Activated CD8-positive, alpha-beta memory T cell treated with anti-CD3 and anti-CD28 coated beads, Interleukin-2, amount 50 U/mL, for 48 hours (primary cell): ENCODE data around the gene CXorf58.
"Not testable (repeated sequence)": the region's sequence is repeated elsewhere in the genome, so short reads cannot be mapped to it uniquely, and the experiment has no call there.

Experiments
- DNase-seq: peaks from one replicate; pipeline ENCODE4 v3.0.0-alpha.2; 2020

The CXorf58 gene, protein sequence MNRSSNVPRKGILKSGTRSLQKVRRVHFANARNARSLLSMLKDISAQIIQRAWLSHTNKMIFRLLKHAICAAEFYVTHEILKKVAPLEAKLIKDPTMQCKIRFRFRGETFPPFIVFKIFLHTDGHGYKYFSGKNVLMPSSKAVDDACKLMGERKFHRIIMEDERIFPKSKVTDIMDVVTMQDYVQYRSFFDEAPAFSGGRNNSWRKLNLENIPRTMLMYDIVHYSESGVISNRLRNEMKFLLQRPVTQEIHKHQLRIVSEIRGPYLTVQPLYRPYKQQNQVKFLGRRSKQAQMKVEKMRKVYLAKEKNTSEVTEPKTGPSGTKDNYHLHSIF

GRCh38 chrX:23907498-23908218 lies at the start of gene CXorf58, which contains the start of gene APOO:
CXorf58 (plus strand) TSS chrX:23908006; CDS start chrX:23910303, 2,297 bp downstream.
APOO (minus strand) TSS chrX:23907938; CDS start chrX:23907702, 236 bp downstream.
- peak; percentile 90 for DNase-seq

- DNase-seq = not testable (repeated sequence)
These were observed 48.6 kb upstream of the CXorf58 start for GRCh38 chrX:23859238-23859637.

GRCh38 chrX:23861215-23861896 lies 46.5 kb upstream of the CXorf58 start:
- DNase-seq = no peak

- not testable (repeated sequence) for DNase-seq
These were observed 45.9 kb upstream of the CXorf58 start for GRCh38 chrX:23861952-23862351.

DNA sequence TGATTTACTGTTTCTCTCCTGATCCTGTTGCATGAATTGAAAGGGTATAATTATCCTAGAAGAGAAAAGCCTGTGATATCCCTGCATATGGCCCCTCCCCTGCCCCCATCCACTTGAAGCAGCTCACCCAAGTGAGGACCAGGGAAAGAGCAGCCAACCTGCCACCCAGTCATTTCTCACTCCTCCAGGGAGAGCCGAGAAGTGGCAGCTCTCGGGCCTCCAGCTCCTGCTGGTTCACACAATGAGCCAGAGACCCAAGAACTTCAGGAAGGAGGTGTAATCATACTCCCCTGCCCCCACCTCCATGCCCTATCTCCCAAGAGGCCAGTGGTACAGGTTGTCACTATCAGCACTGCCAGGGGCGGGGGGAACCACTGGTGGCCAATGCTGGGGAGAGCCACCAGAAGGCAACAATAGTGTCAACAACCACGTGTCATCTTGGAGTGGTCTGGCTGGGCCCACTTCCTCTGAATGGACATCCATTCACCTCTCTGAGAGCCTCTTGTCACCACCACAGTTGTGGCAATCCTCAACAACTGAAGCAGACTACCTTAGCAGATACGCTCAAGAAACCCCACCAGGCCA lies 43.0 kb upstream of the CXorf58 start:
- DNase-seq = no peak

DNA sequence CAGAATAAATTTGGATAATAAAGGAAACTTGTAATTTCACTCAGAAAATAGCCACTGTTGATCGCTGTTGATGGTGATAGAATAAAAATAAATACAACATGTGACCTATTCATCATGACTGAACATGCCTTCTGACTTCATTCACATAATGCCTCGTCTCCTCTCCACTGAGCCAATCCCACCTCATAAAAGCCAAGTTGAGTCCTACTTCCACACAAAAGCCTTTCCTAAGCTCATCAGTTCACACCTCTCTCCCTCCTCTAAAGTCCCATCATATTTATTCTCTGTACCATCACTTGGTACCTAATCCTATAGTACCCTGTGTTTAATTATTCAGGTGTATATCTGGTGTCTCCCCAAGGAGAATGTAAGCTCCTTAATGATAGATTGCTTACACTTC lies 37.8 kb upstream of the CXorf58 start:
- DNase-seq = no peak

GRCh38 chrX:23871905-23872546 lies 35.8 kb upstream of the CXorf58 start:
- no peak for DNase-seq

DNA sequence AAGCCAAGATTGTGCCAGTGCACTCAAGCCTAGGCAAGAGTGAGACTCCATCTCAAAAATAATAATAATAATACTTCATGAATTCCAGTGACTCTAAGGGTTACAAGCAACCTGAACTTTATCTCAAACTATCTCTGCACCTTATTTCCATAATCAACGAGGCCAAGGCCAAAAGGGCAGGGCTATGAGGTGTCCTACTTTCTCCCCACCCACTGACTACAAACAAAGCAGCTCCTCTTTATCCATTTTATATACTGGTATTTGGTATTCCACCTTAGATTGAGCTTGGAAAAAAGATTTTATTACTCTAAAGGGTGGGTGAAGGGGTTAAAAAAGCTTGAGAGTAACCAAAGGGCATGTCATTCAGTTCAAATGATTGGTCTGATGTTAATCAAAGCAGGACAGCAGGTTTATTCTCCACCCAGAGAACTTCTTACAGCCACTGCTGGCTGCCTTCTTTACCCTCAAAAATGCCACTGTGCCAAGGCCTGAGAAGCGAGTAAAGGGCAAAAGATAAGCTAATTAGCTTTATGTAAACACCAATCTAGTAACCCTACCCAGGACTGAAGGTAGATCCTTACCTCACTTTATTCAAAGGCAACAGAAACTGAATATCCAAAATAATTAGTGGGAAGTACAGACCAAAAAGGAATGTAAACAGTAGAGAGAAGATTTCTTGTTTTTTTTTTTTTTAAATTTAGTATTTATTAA lies 28.3 kb upstream of the CXorf58 start:
- DNase-seq = no peak

DNA sequence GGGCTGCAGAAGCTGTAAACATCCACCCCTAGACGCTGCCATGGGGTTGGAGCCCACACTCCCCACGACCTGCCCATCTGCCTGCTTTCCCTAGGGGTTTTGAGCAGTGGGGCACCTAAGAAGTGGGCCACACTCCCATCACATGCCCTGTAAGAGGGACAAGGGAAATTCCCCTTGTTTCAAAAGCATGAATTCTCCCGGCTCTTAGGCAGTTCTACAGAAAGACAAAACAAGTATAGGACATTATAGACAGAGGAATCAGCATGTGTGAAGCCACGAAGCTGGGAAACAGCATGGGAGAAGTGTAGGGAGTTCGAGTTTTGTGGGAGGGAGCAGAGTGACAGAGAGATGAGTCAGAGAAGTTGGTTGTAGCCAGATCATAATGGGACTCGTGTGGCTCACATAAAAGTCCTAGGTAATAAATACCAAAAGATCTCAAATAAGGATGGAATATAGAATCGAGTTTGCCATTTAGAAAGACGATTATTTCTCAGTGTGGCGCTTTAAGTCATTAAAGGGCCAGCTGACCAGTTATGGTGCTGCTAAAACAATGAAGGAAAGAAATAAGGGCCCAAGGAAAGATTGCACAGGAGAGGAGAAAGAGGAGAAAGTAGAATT lies 24.0 kb upstream of the CXorf58 start:
- no peak for DNase-seq

DNA sequence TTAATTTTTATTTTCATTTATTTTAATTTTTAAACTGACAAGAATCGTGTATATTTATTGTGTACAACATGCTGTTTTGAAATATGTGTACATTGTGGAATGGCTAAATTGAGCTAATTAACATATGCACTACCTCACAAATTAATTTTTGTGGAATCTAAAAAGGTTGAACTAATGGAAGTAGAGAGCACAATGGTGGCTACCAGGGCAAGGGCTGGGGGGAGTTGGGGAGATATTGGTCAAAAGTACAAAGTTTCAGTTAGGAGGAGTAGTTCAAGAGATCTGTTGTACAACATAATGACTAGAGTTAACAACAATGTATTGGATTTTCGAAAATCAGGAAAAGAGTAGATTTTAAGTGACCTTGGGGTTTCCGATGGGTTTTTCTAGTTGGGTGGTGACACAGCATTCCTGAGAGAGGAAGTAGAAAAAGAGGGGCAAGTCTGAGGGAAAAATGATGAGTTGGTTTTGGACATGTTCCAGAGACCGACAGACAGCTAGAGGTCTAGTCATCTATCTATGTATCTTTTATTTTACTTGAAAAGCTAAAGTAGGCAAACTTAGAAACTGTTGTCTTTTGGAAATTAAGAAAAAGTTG lies 23.3 kb upstream of the CXorf58 start:
- DNase-seq = no peak

DNA sequence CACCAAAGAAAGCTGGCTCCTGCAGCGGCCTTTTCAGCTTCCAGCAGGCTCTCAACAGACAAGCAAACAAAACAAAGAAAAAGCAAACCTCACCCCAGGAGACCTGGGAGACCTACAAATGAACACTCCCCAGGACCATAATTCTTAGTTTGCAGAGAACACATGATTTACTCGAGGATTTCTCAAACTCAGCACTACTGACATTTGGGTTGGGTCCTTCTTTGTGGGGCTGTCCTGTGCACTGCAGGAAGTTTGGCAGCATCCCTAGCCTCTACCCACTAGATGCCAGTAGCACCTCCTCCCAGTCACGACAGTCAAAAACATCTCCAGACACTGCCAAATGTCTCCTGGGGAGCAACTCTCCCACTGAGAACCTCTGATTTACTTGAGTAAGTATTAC lies 22.0 kb upstream of the CXorf58 start:
- DNase-seq = no peak

- DNase-seq = no peak
These were observed 20.4 kb upstream of the CXorf58 start for GRCh38 chrX:23887451-23887850.

DNA sequence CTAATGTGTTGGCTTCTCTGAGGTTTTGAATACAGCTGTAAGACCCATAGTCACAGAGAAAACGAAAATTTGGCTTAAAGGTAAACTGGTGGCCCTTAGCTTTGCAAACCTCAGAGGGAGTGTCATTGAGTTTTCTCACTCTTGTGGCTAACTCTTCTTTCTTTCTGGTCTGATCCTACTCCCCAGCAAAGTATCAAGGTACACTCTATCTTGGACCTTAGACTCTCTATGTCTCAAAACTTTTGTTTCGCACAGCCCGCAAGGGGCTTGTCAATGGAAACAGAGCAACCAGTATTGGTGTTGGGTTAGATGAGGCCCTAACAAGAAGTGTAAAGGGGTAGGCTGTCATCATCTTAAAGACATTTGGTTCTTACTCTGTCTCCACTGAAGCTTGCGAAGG lies 19.9 kb upstream of the CXorf58 start:
- no peak for DNase-seq

DNA sequence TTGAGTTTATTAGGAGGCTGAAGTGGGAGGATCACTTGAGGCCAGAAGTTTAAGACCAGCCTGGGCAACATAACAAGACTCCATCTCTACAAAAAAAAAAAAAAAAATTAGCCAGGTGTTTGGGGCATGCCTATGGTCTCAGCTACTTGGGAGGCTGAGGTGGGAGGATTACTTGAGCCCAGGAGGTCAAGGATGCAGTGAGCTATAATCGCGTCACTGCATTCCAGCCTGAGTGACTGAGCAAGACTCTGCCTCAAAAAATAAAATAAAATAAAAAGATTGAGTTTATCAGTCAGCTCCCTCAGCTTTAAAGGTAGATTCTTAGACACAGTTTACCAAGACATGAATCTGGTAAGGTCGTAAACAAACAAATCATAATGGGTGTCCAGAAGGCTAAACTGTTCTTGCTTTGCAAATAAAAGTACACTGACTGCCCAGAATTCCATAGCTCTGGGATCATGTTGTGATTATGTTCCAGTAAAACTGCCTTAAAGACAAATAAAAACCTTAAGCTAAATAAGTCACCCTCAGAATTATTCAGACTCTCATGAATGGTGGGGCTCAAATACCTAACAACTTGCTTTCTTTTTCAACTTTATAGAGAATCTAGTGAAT lies 18.8 kb upstream of the CXorf58 start:
- no peak for DNase-seq

DNA sequence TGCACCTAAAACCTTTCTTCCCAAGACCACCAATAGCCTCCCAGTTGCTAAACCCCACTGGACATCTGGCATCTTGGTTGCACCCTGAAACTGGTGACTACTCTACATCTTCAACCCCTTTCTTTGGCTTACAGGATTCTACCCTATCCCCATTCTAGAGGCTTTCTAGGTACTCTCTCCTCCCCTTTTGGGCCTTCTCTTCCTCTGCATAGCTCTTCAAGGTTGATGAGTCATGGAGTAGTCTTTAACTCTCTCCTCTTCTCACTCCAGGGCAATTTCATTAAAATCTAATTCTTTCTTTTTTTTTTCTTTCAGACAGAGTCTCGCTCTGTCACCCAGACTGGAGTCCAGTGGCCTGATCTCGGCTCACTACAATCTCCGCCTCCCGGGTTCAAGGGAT lies 16.9 kb upstream of the CXorf58 start:
- DNase-seq = no peak

DNA sequence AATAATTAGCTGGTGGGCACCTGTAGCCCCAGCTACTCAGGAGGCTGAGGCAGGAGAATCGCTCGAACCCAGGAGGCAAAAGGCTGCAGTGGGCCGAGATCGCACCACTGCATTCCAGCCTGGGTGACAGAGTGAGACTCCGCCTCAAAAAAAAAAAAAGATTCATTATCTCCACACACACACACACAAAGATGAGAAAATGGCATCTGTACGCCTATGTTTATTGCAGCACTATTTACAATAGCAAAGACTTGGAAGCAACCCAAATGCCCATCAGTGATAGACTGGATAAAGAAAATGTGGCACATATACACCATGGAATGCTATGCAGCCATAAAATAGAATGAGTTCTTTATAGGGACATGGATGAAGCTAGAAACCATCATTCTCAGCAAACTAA lies 12.8 kb upstream of the CXorf58 start:
- DNase-seq = not testable (repeated sequence)

GRCh38 chrX:23896539-23896938 lies 11.3 kb upstream of the CXorf58 start:
- not testable (repeated sequence) for DNase-seq

DNA sequence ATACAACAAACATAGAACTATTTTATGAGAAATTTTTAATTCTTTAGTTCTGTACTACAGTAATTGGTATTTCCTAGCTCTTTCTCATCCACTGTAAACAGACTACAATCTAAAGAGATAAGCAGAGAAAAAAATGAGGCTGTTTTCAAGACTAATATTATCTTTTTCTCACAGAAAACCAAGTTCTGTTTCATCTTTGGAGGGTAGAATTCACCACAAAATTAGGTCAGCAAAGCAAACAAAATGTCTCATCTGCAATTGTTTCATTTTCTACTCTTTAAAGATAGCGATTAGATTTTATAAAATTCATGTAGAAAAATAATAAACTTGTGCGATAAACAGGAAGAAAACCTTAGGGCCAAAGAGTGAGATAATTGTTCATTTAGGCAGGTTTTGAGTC lies 10.8 kb upstream of the CXorf58 start:
- DNase-seq = no peak

- no peak for DNase-seq
These were observed 9.3 kb upstream of the CXorf58 start for GRCh38 chrX:23898412-23898959.

DNA sequence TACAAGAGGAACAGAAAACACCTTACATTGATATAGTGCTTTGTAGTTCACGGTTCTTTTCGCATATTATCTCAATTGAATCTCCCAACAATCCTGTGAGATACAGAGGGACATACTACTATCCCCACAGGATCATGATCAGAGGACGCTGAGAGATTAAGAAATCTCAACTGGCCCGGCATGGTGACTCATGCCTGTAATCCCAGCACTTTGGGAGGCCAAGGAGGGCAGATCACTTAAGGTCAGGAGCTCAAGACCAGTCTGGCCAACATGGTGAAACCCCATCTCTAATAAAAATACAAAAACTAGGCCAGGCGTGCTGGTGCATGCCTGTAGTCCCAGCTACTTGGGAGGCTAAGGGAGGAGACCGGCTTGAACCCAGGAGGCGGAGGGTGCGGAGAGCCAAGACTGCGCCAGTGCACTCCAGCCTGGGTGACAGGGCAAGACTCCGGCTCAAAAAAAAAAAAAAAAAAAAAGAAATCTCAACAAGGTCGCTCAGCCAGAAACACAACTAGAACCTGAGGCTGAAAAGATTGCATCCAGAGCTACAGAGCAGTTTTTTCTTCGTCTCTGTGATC lies 7.5 kb upstream of the CXorf58 start:
- no peak for DNase-seq
